Activated CD4-positive, alpha-beta T cell treated with anti-CD3 and anti-CD28 coated beads, Interleukin-2, amount 50 U/mL, for 4 hours (primary cell): Measurements from ENCODE around the gene TRAF3IP1.
"Not testable (repeated sequence)": the region's sequence is repeated elsewhere in the genome, so short reads cannot be mapped to it uniquely, and the experiment has no call there.

Experiments used
- DNase-seq, 2 experiments: peaks; one replicate each; pipeline ENCODE4 v3.0.0-alpha.2; 2020

TRAF3IP1 gene, protein sequence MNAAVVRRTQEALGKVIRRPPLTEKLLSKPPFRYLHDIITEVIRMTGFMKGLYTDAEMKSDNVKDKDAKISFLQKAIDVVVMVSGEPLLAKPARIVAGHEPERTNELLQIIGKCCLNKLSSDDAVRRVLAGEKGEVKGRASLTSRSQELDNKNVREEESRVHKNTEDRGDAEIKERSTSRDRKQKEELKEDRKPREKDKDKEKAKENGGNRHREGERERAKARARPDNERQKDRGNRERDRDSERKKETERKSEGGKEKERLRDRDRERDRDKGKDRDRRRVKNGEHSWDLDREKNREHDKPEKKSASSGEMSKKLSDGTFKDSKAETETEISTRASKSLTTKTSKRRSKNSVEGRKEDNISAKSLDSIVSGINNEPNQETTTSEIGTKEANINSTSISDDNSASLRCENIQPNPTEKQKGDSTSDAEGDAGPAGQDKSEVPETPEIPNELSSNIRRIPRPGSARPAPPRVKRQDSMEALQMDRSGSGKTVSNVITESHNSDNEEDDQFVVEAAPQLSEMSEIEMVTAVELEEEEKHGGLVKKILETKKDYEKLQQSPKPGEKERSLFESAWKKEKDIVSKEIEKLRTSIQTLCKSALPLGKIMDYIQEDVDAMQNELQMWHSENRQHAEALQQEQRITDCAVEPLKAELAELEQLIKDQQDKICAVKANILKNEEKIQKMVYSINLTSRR

DNA sequence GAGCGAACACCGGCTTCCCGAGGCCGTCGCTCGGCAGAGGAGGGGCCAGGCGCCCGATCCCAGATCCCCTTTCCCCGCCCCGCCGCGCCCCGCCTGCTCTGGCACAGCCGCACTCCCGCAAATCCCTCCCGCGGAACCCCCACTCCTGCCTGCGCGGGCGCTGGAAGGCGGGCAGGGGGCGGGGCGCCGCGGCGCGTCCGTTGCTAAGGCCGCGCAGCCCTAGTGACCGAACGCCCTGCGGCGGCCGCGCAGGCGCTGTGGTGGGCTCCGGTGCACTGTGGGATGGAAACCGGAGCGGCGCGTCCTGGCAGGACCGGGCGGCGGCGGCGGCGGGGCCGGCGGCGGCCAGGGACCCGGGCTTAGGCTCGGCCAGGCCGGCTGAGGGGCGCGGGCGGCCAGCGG, at the start of gene TRAF3IP1:
Gene TRAF3IP1, plus strand, starts transcription at position 273 of the 402 bp plus-strand sequence. CDS start 145 bp downstream, outside the sequence.
- DNase-seq, result peak; percentile 78

DNA sequence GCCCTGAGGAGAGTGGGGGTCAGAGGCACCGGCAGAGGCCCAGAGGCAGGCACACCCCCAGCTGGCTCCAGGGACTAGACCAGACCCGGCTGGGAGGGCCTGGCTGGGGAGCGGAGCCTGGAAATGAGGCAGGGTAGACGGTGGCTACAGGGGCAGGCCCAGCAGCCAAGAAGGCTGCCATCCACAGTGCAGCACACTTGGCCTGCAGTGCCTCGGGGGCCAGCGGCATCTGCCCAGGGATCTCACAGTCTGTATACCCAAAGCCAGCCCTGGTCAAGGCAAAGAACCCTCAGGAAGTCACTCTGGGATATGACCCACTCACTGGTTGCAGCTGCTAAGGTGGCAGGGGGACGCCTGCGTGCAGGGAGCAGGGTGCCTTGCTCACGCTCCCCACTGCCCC, 49.7 kb upstream of the TRAF3IP1 start:
- DNase-seq, result no peak

DNA sequence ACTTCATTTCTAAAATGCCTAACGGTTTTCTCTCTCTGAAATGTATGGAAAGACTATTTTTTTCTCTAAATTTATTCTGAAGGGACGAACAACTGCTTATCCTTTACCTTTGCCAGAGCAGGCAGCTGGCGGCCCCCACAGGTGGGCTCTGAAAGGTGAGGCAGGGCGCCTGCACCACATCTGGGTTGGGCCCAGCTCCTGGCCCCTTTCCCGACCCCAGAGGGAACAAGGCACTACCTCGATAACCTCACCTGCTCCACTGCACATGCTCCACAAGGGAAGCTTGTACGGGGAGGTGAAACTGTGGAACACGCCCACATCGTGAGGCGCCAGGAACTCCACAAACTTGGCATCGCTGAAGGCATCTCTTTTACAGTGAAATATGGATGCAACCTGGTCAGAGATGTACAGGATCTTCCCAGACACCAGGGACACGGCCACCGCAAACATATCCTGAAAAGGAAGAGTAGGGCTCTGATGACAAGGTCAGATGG, 49.2 kb upstream of the TRAF3IP1 start:
- no peak for DNase-seq

DNA sequence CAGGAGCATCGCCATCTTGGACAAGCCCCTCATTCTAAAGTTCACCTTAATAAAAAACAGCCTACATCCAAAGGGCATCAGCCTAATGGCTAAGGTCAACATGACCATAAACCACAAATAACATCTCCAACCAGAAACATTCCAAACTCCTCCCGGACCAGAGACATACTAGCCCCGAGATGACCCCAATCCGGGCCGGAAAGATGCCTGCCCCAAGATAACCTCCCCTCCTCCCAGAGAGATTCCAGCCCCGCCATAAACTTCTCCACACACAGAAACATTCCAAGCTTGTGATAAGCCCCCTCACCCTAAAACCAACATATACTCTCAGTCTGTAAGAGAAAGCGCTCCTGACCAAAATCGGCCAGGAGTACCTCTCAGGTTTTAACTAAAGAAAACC, 48.6 kb upstream of the TRAF3IP1 start:
- not testable (repeated sequence) for DNase-seq

DNA sequence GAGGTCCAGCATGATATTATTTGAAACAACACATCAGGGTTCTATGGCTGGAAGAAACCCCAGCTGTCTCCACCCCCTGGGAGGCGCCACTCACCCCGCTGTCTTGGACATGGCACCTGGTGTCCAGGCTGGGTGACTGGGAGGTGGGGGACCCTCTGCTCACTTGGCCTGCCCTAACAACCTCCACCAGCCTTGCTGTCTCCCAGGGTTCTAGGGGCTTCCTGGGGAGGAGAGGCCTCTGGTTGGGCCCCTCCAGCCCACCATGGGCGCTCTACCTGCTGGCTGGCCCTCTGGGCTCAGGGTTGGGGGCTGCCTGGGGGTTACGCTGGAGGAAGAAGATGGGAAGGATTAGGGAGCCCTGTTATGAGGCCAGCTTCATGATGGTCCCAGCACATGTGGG, 48.2 kb upstream of the TRAF3IP1 start:
- DNase-seq, result no peak

DNA sequence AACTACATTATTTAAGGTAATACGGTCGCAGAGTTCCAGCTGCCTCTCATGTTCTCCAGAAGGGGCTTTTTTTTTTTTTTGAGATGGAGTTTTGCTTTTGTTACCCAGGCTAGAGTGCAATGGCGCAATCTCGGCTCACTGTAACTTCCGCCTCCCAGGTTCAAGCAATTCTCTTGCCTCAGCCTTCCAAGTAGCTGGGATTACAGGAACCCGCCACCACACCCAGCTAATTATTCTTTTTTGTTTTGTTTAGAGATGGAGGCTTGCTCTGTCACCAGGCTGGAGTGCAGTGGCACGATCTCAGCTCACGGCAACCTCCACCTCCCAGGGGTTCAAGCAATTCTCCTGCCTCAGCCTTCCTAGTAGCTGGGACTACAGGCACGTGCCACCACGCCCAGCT, 46.9 kb upstream of the TRAF3IP1 start:
- DNase-seq, result not testable (repeated sequence)

DNA sequence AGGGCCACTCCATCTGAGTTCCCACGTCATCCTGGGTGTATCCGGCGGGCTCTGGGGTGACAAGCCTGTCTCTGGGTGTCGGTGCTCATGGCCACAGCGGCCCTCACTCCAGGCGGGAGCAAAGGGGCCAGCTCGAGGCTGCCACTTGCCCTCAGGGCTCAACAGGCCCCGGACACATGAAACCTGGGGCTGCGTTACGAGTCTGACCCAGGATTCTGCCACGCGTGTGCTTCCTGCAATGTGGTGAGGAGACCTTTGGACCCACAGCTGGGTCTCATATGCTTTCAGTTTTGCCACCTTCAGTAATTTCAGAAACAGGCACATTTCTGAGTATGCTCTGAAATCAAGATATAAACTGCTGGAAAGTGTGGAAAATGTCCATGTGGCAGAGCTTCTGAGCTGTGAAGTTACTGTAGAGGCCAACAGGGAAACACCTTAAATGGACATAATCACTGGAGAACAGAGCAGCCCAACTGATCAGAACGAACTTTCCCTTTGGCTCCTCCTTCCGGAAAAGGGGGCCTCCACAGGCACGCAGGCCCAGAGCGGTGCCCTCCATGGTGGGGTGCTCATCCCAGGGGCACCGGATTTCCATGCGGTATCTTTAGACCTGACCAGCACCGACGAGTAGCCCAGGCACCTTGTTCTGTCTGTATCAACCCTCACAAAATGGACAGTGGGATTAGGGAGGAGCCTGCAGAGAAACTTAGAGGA, 46.0 kb upstream of the TRAF3IP1 start:
- DNase-seq, result no peak

DNA sequence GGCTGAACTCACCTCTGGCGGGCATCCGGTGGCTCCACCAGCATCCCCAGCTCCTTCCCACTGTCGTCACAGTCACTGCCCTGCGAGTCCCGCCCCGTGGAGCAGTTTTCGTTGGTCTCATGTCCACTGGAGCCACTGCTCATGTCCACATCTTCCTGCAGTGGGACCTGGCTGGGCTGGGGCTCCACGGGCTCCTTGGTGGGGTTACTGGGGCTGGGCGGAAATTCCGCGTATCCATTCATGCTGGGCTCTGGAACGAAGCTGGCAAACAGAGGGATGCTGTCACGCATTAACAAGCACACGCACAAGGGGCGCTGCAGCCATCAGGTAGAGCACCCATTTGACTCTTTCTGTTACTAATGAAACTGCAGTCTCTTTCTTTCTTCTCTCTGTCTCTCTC, 42.6 kb upstream of the TRAF3IP1 start:
- DNase-seq, result no peak

DNA sequence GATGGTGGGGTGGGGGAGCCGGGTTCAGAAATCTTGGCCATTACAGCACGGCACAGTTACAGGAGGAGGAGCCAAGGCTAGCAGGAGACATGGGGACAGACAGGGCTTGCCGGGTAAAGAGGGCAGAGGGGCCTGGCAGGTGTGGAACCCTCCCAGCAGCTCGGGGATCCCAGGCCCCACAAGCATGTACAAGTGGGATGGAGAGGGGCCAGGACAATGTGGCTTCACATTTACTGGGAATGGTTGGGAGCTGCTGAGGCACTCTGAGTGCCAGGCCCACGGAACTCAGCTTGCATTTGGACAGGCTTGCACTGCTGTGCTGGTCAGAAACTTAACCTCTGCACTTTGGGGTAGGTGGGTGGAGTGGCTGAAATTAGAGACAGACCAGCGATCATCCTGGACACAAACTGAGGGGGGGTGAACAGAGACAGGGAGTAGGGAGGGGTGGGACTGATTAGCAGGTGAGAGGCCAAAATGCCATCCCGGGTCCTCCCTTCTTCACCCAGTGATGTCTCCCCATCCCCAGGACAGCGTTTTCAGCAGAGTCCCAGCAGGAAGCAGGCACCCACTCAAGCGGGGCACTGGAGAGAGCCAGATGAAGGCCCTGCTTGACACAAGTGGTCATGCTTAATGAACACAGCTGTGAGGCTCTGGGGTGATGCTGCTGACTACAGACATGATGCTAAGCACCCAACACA, 41.5 kb upstream of the TRAF3IP1 start:
- DNase-seq, result no peak

DNA sequence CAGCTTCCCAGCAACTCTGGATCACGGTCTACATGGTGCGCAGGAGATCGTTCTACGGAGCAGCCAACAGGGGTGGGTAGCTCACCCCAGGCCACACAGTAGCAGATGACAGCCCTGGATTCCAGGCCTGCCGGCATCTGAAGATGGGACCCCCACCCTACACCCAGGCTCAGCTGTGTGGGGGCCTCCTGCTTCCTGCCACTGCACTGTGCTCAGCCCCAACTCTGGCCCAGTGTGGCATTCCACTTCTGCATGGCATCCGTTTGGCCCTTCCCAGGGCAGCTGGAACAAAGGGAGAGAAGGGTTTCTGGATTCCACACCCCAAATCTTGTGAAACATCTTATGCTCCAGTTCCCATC, 41.0 kb upstream of the TRAF3IP1 start:
- no peak for DNase-seq

DNA sequence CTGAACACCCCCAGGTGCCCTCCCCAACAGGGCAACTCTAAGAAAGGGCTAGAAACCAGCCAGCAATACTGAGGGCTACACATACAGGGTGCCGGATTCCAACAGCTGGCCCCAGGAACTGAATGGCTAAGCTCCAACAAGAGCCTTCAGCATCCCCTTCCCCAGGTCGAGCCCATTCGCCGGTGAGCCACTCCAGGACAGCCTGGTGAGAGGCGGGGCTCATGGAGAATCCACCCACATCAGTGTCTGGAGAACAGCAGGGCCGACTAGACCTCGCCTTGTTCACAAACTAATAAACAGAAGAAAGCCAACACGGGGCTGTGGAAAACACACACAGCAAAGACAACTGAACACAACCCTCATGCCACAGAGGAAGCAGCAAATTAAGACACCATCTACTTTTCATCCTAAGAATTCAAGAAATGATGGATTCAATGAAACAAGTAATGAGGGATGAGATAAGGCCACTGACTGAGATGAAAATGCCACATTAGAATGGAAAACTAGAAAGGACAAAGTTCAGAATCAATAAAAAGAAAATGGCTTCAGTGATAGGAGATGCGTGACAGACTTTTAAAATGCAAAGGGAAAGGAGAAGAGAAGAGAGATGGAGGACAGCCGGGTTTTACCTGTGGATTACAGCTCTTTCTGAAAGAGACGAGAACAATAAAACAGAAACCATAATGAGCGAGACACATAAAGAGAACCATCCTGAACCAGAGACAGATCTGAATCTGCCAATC, 40.1 kb upstream of the TRAF3IP1 start:
- no peak for DNase-seq

DNA sequence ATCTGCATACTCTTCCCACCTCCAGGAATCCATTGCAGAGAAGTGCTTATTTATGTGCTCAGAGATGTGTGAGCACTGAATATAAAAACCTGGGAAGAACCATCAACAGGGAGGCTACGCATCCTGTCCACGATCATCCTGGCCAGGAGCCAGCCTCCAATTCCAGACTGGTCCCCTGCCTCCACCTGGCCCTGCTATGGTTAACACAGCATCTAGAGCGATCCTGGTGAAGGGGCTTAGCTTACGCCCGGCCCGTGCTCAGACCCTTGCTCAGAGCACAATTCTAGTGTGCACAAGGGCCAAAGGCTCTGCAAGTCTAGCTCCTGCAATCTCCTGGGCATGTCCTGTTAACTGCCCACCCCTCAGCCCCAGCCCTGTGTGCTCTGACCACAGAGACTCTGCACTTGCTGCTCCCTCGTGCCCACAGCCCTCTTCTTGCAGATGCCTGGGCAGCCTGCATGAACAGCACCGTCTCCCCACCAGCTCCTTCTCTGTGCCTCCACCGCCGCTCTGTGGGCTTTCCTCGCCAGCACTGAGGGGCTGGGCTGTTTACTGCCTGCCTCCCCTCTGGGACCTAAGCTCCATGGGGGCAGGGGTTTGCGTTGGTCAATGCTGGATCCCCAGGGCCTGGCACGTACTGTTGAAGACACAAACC, 38.4 kb upstream of the TRAF3IP1 start:
- no peak for DNase-seq

DNA sequence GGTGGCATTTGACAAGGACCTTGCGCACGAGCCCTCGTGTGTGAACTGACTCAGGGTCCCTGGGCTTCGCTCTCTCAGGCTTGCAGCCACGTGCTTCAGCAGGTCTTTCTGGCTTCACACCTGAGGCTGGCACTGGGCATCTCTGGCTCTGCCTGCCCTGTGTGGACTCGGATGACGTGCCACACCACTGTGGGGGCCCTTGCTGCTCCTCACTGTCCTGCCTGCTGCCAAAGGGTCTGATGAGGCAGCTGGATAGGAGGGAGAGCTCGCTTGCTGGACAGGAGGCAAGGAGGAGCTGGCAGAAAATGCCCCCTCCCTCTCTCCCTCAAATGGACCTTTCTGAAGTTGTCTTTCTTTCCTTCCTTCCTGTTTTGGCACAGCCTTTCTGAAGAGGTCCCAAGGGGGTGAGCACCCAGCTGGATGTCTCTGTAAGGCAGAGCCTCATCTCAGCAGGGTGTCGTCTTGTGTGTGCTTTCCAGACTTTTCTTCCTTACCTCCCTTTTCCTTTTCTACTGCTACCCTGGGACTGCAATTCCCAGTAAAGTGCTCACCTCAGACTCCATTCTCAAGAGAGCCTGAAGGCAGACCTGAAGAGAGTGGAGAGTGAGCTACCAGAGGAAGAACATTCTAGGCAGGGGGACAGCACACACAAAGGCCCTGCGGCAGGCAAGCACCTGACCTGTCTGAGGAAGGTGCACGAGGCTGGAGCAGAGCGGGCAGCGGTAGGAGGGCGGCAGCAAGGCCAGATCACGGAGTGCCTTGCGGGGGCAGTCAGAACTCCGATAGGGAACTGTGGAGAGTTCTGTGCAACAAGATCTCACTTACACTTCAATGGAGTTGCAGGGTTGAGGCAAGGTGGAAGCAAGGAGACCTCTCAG, 37.2 kb upstream of the TRAF3IP1 start:
- no peak for DNase-seq

DNA sequence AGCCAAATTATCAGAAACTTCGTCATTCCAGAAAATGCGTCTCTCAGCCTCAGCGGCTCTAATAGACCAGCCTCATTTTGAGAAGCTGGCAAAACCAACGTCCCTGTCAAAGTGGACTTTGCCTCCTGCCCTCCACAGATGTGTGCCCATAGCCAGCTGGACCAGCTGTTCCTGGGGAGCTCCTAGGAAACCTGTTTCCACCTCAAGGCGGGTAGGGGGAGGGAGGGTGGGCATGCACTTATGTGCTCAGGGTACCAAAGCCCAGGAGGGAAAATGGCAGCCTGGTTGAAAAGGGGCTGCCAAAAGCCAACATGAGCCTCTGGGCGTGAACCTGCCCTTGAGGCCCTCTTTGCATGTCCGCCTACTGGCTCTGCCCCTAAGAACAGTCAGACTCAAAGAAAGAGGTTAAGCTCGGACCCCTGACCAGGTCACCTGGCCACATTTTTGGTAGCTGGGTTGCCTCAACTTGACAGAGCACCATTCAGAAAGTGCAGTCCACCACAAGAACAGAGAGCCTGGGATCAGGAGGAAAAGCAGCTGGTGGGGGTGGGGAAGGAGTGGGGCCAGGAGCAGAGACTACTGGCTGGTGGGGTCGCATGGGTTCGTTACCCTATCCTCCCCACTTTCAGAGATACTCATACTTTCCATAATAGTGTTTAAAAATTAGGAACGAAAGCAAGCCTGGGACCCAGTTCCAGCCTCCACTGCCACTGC, 35.4 kb upstream of the TRAF3IP1 start:
- DNase-seq, result no peak

DNA sequence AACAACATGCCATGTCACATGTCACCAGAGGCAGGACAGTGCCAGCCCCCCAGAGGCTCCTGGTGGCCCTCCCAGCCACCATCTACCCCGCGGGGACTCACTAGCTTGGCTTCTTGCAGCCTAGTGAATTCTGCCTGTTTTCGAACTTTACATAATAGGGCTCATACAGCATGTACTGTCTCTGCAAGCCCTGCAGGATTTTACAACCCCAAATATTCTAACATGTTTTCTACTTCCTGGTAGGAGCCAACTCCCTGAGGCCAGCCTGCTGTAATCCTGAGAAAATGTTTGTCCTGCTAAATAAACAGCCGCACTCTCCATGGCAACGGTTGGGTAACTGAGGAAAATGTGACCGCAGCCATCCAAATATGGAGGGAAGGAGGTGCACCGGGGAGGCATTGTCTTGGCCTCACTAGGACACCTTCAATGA, 34.6 kb upstream of the TRAF3IP1 start:
- DNase-seq, result no peak

DNA sequence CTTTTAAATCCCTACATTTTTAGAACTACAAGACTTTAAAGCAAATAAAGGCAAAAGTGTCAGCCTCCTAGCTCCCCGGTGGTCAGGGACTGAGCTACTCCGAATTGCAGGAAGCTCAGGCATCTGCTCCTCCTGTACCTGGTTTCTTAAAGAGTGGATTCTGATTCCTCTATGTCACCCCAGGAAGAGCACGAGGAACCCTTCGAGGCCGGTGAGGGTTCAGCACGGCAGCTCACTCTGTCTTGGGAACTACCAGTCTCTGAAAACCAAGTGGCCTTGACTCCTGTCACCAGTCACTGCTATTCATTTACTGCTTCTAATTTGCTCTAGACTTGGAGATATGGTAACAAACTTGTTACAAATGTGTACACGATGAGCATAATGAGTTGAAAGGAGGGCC, 34.2 kb upstream of the TRAF3IP1 start:
- no peak for DNase-seq

DNA sequence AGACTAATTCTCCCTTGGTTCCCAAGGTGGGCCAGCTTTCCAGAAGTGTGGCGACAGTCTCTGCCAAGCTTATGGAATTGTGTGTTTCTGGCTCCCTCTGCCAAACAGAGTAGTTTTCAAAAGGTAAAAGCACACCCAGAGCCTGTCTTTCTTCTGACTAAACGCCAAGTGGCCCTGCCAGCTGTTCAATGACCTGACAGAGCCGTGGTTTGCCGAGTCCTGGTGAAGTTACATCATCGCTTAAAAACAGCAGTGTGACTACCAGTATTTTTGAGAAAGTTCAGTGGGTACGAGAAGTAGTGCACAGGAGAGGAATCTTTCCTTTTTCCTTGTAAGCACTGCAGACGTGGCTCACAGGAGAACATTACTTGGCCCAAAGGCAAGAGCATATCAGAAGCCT, 33.8 kb upstream of the TRAF3IP1 start:
- DNase-seq, result no peak

DNA sequence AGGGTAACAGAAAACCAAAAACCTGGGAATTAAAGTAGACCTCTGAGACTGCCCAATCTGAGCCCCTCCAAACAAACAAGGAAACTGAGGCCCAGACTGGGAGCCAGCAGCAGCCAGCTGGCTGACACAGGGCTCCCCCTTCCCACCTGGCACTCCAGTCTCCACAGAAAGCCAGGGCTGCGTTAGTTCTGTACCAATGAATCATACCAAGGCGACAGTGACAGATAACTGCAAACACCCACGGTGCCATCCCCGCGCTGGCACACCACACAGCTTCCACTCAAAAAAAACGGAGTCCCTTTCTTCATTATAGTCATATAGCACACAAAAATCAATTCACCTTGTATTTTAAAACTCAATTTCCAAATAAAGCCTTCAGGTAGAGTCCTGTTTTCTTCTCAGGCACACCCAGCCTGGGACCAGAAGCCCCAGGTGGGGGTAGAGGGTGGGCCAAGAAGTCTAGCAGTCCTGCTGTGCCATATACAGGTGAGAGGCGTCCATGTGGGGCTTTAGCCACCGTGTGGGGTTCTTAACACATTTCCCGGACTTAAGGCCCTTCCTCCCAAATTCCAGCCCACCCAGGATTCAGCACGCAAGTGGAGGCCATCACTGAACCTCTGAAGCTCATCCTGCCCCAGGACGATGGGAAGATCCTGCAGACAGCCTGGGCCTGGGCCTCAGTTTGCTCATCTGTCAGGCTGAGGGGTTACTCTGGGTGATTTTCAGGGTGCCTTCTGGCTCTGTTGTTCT, 33.2 kb upstream of the TRAF3IP1 start:
- peak; percentile 37 to 43 for DNase-seq
